PFSK-1 (cell line): ENCODE data around the gene B4GALT6.

Experiments used
- FOXP2 ChIP-seq: optimal IDR thresholded peaks from 2 replicates; pipeline ENCODE3; 2011; ENCODE audit warnings: borderline replicate concordance, control low read depth, inconsistent platforms; ENCODE audit not compliant: insufficient read depth; ENCODE audit errors: extremely low read length, extremely low read depth
- POLR2AphosphoS5 ChIP-seq: IDR thresholded peaks from 2 replicates; pipeline ENCODE4 v1.6.1; 2012; ENCODE audit warnings: low read depth, mild to moderate bottlenecking, control low read depth, low read length, moderate library complexity
- SIN3A ChIP-seq: IDR thresholded peaks from 2 replicates; pipeline ENCODE4 v1.6.1; 2012; ENCODE audit warnings: mild to moderate bottlenecking, low read length, moderate library complexity, borderline replicate concordance; ENCODE audit not compliant: insufficient read depth
- TAF1 ChIP-seq: IDR thresholded peaks from 2 replicates; pipeline ENCODE4 v1.6.1; 2012; ENCODE audit warnings: low read length, control low read depth, borderline replicate concordance; ENCODE audit not compliant: insufficient read depth
- TF ChIP-seq, protein P1 (sequence below), 2 experiments: IDR thresholded peaks; 2 replicates each; pipeline versions ENCODE4 v1.6.1 to v1.8.0; 2011 to 2012; ENCODE audit warnings: low read depth in 2 of 2, low read length in 2 of 2, control low read depth in 1 of 2, inconsistent platforms in 1 of 2, mild to moderate bottlenecking in 1 of 2, moderate library complexity in 1 of 2; ENCODE audit not compliant: insufficient read depth in 1 of 2

The B4GALT6 gene

DNA sequence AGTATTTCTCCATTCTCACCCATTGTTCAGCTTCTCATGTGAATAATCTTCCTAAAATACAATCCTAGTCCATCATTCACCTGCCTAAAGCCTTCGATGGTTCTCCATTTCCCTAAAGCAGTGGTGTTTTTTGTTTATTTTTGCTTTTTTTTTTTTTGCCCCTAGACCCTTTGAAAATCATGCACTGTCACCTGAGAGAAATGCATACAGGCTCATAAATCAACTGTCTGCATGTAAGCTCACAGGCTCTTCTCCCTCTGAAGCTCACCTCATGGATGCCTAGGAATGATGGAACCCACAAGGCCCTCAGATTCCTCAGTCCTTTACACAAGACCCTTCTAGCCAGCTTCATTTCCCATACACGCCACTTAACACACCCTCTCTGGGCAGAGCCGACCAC is 31.5 kb downstream of the B4GALT6 start:
- TF ChIP-seq TAF1 = no peak
- no peak for TF ChIP-seq POLR2AphosphoS5
- TF ChIP-seq SIN3A = no peak
- TF ChIP-seq, protein P1, sequence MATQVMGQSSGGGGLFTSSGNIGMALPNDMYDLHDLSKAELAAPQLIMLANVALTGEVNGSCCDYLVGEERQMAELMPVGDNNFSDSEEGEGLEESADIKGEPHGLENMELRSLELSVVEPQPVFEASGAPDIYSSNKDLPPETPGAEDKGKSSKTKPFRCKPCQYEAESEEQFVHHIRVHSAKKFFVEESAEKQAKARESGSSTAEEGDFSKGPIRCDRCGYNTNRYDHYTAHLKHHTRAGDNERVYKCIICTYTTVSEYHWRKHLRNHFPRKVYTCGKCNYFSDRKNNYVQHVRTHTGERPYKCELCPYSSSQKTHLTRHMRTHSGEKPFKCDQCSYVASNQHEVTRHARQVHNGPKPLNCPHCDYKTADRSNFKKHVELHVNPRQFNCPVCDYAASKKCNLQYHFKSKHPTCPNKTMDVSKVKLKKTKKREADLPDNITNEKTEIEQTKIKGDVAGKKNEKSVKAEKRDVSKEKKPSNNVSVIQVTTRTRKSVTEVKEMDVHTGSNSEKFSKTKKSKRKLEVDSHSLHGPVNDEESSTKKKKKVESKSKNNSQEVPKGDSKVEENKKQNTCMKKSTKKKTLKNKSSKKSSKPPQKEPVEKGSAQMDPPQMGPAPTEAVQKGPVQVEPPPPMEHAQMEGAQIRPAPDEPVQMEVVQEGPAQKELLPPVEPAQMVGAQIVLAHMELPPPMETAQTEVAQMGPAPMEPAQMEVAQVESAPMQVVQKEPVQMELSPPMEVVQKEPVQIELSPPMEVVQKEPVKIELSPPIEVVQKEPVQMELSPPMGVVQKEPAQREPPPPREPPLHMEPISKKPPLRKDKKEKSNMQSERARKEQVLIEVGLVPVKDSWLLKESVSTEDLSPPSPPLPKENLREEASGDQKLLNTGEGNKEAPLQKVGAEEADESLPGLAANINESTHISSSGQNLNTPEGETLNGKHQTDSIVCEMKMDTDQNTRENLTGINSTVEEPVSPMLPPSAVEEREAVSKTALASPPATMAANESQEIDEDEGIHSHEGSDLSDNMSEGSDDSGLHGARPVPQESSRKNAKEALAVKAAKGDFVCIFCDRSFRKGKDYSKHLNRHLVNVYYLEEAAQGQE (IDR thresholded peaks at IDR 0.05; ENCODE audit: insufficient read depth in 1 of 2, low read depth in 2 of 2, low read length in 2 of 2) = no peak
- no peak for TF ChIP-seq FOXP2

DNA sequence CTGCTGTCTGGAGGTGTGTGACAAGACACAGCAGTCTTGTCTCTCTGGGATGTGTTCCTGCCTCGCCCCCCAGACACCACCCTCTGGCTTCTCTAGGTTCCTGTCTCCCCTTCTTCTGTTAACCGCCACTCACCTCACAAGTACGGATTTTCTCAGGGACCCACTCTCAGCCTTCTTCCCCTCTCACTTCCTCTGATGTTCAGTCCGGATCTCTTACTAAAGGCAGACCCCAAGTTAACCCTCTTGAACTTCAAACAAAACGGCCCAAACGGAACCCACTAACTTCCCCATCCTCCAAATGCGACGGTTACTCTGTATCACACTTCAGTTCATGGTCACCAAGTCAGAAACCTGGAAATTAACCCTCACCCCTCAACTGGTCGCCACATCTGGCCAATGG is 32.0 kb downstream of the B4GALT6 start:
- TF ChIP-seq, protein P1 (IDR thresholded peaks at IDR 0.05; ENCODE audit: insufficient read depth in 1 of 2, low read depth in 2 of 2, low read length in 2 of 2) = no peak
- TF ChIP-seq SIN3A (no peak), FOXP2 (no peak), TAF1 (no peak), POLR2AphosphoS5 (no peak)

DNA sequence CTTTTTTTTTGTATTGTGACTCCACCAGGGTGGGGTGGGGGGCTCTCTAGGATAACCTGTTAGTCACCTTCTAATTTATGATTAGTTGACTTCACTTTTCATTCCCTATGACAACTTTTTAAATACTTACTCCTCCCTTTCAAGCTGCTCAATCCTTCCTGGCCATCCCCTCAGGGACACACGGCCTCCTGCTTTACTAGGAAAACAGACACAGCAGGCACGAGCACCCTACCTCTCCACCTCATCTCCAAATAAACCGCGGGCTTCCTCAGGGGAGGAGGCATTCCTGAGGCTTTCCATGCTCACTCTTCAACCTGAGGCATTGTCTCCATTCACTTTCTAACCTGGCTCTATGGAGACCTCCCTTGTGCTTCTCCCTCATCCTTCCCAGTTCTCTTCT is 33.0 kb downstream of the B4GALT6 start:
- TF ChIP-seq, protein P1 (IDR thresholded peaks at IDR 0.05; ENCODE audit: insufficient read depth in 1 of 2, low read depth in 2 of 2, low read length in 2 of 2) = no peak

DNA sequence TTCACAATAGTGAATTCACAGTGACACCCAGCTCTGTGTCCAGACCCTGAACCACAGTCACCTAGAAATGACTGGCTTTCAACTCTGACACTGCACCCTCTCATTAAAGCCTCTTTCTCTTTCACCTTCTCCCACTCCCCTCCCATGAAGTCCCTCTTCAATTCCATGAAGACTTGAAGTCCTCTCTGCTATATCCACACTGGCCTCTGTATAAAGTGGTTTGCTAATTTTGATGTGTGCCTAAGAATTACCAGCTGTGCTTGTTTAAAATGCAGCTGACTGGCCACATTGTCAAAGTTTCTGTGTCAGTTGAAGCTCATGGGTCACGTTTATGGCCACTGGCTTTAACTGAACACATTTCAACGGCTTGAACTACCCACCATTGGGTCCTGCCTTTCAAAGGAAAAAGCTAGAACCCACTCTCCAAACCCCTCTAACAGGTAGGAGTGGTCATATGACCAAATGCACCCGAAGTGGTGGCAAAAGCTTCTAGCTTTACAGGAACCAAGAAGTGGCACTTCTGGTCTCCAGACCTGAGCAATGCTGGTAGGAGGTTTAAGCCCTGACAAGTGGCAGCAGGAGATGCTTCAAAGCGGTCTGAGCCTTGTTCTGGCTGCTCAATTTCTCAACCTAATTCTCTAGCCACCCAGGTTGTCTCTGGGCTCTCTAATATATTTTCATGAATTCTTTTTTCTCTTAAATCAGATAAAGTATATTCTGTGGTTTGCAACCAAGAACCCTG is 34.2 kb downstream of the B4GALT6 start:
- TF ChIP-seq SIN3A = no peak

DNA sequence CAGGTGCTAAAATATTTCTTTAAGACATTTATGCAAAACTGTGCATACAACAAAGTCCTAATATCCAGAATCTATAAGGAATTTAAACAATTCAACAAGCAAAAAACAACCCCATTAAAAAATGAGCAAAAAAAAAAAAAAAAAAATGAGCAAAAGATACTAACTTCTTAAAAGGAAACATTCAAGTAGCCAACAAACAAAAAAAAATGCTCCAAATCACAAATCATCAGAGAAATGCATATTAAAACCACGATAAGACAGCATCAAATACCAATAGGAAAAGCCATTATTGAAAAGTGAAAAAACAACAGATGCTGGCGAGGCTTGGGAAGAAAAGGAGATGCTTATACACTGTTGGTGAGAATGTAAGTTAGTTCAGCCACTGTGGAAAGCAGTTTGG is 34.9 kb downstream of the B4GALT6 start:
- no peak for TF ChIP-seq TAF1
- TF ChIP-seq, protein P1 (IDR thresholded peaks at IDR 0.05; ENCODE audit: insufficient read depth in 1 of 2, low read depth in 2 of 2, low read length in 2 of 2) = no peak
- no peak for TF ChIP-seq POLR2AphosphoS5
- TF ChIP-seq FOXP2 = no peak
- TF ChIP-seq SIN3A = no peak
